AG09309 (cell line): Measurements from ENCODE around the gene ADGRD1.

ENCODE experiments used
- DNase-seq: peaks from one replicate; pipeline ENCODE4 v3.0.0-alpha.2; 2010; ENCODE audit warnings: low read depth
- H3K4me3 ChIP-seq: 2 replicates; pipeline ENCODE4 v1.5.1; 2011; ENCODE audit warnings: mild to moderate bottlenecking, low read depth, low read length, moderate library complexity; ENCODE audit not compliant: control insufficient read depth
- CTCF ChIP-seq: IDR thresholded peaks from 2 replicates; pipeline ENCODE4 v1.5.1; 2011; ENCODE audit warnings: mild to moderate bottlenecking, low read depth, low read length, inconsistent platforms; ENCODE audit not compliant: insufficient read depth, control insufficient read depth; ENCODE audit errors: missing control alignments

ADGRD1 gene

GRCh38 chr12:131113568-131114270 is 160.0 kb downstream of the ADGRD1 start:
- H3K4me3 ChIP-seq = no peak overlapping the region
- DNase-seq = no peak
- TF ChIP-seq CTCF = no peak

- TF ChIP-seq CTCF = no peak
- no peak overlapping the region for H3K4me3 ChIP-seq
These were observed 160.6 kb downstream of the ADGRD1 start for GRCh38 chr12:131114271-131114670.

GRCh38 chr12:131114942-131115584 is 161.4 kb downstream of the ADGRD1 start:
- H3K4me3 ChIP-seq = no peak overlapping the region
- no peak for TF ChIP-seq CTCF
- no peak for DNase-seq

More at GRCh38 chr12:131114271-131114670, 160.6 kb downstream of the ADGRD1 start:
- DNase-seq = no peak

GRCh38 chr12:131115766-131116467 is 162.2 kb downstream of the ADGRD1 start:
- no peak for TF ChIP-seq CTCF
- no peak for DNase-seq
- no peak overlapping the region for H3K4me3 ChIP-seq

GRCh38 chr12:131116468-131117117 is 162.9 kb downstream of the ADGRD1 start:
- TF ChIP-seq CTCF = no peak
- no peak for DNase-seq
- no peak overlapping the region for H3K4me3 ChIP-seq

GRCh38 chr12:131117438-131118245 is 163.9 kb downstream of the ADGRD1 start:
- no peak overlapping the region for H3K4me3 ChIP-seq
- TF ChIP-seq CTCF = no peak
- DNase-seq = no peak
